DOHH2 (cell line): ENCODE data around the gene GPR132.

Source experiments
- EZH2phosphoT487 ChIP-seq: fragments of 200-600 bp; sonication (generic); IDR thresholded peaks from 2 replicates; pipeline ENCODE4 v1.6.1; 2017; ENCODE audit warnings: borderline replicate concordance, mild to moderate bottlenecking, antibody characterized with exemption, low read length, moderate library complexity, mixed read lengths
- TF ChIP-seq, protein P1 (sequence below): fragments of 200-600 bp; sonication (generic); IDR thresholded peaks from one replicate; pipeline ENCODE4 v1.5.1; 2014; ENCODE audit warnings: antibody characterized with exemption, mild to moderate bottlenecking, low read depth, low read length; ENCODE audit not compliant: poor library complexity, severe bottlenecking

DNA sequence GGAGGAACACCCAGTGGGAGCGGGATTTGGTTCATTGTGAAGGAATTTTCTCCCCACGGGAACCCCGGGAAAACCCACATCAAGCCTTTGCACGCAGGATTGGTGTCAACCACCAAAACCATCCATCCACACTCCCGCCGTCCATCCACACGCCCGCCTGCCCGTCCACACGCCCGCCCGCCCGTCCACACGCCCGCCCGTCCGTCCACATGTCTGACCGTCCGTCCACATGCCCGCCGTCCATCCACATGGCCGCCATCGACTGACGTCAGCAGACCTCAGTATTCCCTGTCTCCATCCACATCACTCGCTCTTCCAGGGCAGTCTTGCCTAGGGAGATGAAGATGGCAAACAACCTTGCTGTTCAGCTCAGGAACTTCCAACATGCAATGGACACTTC is 6.7 kb upstream of the GPR132 start:
- TF ChIP-seq, protein P1, sequence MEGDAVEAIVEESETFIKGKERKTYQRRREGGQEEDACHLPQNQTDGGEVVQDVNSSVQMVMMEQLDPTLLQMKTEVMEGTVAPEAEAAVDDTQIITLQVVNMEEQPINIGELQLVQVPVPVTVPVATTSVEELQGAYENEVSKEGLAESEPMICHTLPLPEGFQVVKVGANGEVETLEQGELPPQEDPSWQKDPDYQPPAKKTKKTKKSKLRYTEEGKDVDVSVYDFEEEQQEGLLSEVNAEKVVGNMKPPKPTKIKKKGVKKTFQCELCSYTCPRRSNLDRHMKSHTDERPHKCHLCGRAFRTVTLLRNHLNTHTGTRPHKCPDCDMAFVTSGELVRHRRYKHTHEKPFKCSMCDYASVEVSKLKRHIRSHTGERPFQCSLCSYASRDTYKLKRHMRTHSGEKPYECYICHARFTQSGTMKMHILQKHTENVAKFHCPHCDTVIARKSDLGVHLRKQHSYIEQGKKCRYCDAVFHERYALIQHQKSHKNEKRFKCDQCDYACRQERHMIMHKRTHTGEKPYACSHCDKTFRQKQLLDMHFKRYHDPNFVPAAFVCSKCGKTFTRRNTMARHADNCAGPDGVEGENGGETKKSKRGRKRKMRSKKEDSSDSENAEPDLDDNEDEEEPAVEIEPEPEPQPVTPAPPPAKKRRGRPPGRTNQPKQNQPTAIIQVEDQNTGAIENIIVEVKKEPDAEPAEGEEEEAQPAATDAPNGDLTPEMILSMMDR = no peak
- no peak for TF ChIP-seq EZH2phosphoT487
